ENCODE data around the gene REPIN1.

REPIN1 gene

GRCh38 chr7:150337179-150337578 lies 31.4 kb upstream of the REPIN1 start:
- DNase-seq (ENCODE audit: low read depth) = no peak

DNA sequence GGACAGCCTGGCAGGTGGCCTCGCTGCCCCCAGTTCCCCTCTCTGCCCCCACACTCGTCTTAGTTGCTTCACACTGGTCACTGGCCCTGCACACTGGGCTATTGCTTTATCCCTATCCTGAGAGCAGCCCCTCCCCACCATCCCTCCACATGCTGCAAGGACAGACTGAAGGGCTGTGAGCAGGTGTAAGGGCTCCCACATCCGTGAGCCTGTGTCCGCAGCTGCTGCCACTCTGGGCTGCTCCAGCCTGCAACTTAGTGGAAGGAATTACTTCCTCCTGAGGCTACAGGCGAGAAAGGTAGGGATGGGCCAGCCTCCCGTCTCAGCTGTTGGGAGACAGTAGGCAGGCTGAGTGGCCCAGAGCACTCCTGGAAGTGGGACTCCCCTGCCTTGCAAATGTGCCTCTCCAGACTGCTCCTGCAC lies 31.0 kb upstream of the REPIN1 start:
- DNase-seq (ENCODE audit: low read depth) = no peak

DNA sequence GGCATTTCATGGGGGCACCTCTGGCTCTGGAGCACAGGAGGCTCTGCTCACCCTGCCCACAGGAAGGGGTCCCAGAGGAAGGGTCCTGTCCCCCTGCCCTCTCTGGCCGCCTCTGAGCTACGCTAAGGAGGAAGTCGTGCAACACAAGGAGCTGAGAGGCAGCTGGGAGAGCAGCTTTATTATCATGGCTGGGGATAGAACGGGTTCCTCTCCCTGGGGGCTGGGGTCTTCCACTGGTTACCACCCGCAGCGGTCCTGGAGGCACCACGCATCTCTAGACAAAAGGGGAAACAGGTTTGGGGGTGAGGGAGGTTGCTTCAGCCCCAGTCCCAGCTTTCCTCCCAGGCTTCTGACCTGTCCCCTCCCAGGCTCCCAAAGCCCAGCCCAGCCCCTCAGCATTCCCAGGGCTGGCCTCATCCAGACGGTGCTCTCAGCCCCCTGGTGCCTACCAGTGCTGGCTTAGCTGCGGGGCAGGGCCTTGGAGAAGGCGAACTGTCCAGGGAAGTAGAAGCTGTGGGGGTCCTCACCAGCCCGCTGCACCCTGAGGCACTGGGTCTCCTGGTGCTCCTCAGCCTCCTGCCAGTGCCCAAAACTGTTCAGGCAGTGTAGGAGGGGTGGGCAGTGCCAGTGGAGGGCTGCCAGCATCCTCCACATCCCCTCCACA lies 30.3 kb upstream of the REPIN1 start:
- no peak for DNase-seq (ENCODE audit: low read depth)

DNA sequence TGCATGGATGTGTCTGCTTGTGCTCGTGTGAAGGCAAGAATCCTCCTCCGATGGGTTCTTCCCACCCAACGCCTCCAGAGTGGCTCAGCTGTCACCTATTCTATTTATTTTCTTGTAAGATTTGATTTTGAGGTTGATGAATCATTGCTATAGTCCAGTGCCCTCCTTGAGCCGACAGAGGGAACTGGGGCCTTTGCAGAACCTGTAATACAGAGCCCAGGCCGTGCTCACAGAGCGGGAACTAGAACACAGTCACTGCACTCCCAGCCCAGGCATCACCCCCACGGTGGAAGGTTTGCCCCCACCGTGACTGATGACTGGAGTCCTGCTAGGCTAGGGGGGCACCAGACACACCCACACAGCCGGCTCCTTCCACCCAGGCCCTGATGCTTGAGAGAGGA lies 29.2 kb upstream of the REPIN1 start:
- DNase-seq (ENCODE audit: low read depth) = no peak

GRCh38 chr7:150340024-150340749 lies 28.4 kb upstream of the REPIN1 start:
- no peak for DNase-seq (ENCODE audit: low read depth)

DNA sequence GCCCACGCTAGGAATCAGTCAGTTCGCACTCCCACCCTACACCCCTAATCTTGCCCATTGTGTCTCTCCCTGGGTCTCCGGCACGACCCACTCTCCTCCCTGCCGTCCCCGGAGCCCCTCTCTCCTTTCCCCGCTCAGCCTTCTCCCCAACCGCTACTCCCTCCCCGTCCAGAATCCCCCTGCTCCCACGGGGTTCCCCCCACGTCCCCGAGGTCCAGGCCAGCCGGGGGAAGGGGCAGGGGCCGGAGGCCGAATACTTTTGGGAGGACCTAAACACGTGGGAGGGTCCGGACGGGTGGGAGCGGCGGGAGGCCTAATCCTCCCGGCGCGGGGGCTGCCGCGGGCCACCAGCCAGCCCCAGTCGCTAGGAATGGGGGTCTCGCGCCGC lies 27.8 kb upstream of the REPIN1 start:
- DNase-seq (ENCODE audit: low read depth) = no peak

DNA sequence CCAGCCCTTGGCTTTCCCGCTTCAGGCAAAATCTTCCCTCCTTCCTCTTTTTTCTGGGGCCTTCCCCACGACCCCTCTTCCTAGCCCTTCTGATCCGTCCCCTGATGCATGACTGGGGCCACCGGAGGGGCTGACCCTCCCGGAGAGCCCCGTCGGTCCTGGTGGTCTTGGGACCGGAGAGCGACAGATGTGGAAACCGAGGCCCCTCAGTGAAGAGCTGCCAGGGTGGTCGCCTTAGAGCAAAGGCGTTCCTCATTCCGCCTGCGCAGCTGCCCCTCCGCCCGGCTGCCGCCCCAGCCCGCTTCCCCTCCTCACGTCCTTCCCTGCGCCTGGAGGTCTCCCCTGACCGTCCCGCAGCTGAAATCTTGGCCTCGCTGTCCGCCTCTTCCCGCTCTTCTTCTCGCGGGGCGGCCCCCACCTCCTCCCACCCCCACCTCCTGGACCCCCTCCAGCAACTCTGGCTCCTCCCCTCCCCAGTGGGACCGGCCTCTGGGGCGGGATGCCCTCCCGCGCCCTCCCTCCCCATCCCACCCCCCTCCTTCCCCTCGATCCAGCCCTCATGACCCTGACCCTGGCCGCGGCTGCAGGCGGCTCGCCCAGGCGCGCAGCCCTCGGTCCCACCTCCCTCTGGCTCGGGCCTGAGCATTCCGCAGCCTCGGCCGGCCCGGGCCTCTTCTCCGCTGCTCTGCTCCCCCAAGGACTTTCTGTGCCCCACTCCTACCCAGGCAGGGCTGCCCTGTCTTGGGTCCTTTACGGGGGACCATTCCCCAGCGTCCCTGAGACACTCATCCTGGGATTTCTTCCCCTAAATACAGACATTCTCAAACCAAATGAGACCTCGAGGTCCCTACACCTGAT lies 27.1 kb upstream of the REPIN1 start, which contains the start of gene RARRES2:
RARRES2 (minus strand) TSS at position 367 of the 858 bp plus-strand sequence. CDS start 1,020 bp downstream, outside the sequence.
- no peak for DNase-seq (ENCODE audit: low read depth)

- no peak for DNase-seq (ENCODE audit: low read depth)
Observed at GRCh38 chr7:150342121-150342408, 26.6 kb upstream of the REPIN1 start.

DNA sequence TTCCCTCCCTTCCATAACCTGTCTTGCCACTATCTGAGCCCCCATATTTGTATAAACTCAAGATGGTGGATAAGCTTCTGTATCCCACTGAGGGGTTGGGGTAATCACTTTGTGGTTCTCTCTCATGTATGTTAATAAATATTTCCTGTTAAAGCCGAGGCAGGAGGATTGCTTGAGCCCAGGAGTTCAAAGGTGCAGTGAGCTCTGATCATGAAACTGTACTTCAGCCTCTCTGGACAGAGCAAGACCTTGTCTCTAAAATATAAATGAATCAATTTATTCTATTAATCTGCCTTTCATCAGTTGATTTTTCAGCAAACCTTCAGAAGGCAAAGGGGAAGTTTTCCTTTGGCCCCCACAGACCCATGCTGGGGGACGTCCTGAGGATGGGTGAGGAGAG lies 25.4 kb upstream of the REPIN1 start:
- DNase-seq (ENCODE audit: low read depth) = no peak

GRCh38 chr7:150344299-150344698 lies 24.3 kb upstream of the REPIN1 start:
- DNase-seq (ENCODE audit: low read depth) = no peak

DNA sequence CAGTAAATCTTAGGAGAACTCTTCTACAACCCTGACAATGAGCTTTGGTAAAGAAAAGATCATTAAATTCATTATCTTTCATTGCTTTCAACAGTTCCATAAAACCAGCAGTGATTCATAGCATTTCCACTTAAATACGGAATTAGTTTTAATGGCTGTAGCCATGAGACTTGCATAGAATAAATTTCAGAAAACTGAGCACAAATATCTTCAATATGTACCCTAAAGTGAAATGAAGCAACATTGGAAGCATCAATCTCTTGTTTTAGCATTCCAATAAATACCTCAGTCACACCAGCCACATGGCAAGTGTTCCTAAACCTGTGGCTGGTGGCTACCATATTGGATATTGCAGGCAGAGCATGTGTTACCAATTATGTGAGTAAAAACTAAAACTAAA lies 23.6 kb upstream of the REPIN1 start:
- no peak for DNase-seq (ENCODE audit: low read depth)

DNA sequence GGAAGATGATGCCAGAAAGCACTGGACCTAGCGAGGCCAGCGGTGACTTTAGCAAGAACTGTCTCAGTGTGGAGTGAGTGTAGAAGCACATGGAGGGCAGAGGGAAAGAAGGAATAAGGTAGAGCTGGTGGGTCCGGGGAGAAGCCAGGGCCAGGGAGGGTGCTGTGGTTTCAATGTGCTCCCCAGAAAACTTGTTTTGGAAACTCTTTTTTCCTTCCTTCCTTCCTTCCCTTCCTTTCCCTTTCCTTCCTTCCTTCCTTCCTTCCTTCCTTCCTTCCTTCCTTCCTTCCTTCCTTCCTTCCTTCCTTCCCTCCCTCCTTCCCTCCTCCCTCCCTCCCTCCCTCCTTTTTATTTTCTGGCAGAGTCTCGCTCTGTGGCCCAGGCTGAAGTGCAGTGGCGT lies 21.7 kb upstream of the REPIN1 start:
- DNase-seq (ENCODE audit: low read depth) = no peak

GRCh38 chr7:150351587-150352194 lies 16.9 kb upstream of the REPIN1 start:
- DNase-seq (ENCODE audit: low read depth) = no peak

DNA sequence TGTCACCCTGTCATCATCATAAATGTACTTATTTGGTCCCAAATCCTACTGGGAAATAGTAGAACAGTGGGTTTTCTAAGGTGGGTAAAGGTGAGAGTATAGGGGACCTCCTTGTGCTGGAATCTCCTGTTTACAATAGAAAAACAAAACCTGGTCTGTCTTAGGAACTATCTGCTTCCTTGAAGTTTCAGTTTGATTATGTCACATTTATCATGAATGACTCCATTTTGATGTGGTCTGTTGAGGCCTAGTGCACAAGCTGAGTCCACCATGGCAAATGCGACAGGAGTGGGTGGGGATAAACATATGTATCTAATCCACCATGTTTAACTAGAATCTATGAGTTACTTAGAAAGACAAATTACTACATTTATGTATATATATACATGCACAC lies 13.0 kb upstream of the REPIN1 start:
- no peak for DNase-seq (ENCODE audit: low read depth)

DNA sequence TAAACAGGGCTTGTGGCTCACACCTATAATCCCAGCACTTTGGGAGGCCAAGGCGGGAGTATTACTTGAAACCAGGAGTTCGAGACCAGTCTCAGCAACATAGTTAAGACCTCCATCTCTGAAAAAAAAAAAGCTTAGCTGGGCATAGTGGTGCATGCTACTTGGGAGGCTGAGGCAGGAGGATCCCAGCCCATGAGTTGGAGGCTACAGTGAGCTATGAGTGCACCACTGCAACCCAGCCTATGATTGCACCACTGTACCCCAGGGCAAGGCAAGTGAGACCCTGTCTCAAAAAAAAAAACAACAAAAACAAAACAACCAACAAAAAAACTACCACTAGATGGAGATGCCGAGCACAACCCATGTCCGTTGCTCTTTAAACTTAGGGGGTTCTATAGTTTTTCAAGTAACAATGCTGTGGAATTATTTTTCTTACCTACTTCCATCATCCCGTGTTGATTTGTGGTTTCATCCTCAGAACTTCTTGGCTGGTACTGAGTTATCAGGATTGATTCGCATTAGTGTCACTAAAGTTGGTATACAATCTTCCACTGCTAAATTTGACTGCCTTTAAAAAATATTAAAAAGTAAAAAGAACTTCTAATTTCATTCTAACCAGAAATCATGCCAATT lies 12.2 kb upstream of the REPIN1 start:
- no peak for DNase-seq (ENCODE audit: low read depth)

DNA sequence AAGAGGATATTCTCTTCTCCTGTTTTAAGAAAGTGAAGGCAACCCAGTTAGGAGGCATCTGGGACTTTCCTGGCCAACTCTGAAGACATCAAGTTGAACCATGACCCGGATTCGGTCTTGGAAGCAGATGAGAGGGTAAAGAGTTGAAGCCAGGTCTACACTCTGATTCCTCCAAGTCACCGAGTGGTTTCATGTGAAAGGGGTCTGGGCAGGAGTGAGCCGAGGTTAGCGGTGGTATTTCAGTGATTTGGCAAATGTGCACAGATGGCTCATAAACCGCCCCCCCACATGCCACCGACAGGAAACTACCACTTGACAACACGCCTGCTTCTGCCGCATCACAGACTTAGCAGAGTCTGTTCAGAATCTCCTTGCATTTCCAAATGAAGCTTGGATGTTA lies 11.4 kb upstream of the REPIN1 start:
- peak; percentile 65 for DNase-seq (ENCODE audit: low read depth)

- DNase-seq (ENCODE audit: low read depth) = no peak
Observed at GRCh38 chr7:150357771-150358427, 10.7 kb upstream of the REPIN1 start.

DNA sequence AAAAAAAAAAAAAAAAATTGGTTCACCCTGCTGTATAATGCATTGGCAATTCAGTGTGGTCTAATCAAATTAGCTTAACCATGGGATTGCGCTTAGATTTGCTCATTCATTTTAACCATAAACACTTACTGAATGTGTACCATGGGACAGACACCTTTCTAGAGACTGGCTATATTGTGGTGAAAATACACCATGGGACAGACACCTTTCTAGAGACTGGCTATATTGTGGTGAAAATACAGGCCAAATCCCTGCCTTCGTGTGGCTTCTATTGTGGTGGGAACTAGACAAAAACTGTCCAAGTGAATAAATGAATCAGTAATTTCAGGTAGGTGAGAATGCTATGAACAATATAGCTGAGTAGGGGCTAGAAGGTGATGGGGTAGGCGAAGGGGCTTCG lies 10.2 kb upstream of the REPIN1 start:
- DNase-seq (ENCODE audit: low read depth) = no peak

- no peak for DNase-seq (ENCODE audit: low read depth)
Observed at GRCh38 chr7:150358988-150359621, 9.5 kb upstream of the REPIN1 start.

DNA sequence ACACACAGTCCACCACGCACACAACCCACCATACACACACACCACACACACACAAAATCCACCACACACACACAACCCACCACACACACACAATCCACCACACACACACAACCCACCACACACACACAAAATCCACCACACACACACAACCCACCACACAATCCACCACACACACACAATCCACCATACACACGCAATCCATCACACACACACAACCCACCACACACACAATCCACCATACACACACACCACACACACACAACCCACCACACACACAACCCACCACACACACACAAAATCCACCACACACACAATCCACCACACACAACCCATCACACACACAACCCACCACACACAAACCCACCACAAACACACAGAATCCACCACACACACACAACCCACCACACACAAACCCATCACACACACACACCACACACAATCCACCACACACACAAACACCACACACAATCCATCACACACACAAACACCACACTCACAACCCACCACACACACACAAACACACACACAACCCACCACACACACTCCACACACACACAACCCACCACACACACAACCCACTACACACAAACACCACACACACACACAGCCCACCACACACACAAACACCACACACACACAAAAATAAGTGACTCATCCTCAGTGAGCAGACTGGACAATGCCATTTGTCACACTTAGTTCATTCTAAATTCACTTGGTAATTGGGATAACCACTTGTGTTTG lies 8.8 kb upstream of the REPIN1 start:
- no peak for DNase-seq (ENCODE audit: low read depth)

All from activated T-cell treated with anti-CD3 and anti-CD28 coated beads for 1 hour (primary cell).